NCI-H2196 treated with DMSO at 0.1 percent for 48 hours (cell line): Measurements from ENCODE around the gene APOBEC3C.
"Not testable (repeated sequence)": the region's sequence is repeated elsewhere in the genome, so short reads cannot be mapped to it uniquely, and the experiment has no call there.

ENCODE experiments used
- DNase-seq: peaks from one replicate; lab custom pipeline; 2025; ENCODE audit not compliant: unreplicated experiment; lab: John Stamatoyannopoulos, UW

Gene APOBEC3C

GRCh38 chr22:39020021-39020651 lies 6.1 kb downstream of the APOBEC3C start:
- DNase-seq = not testable (repeated sequence)

- DNase-seq = no peak
Observed at GRCh38 chr22:39021552-39022250, 7.6 kb downstream of the APOBEC3C start.

GRCh38 chr22:39024519-39025308 lies 10.7 kb downstream of the APOBEC3C start:
- no peak for DNase-seq

GRCh38 chr22:39026509-39027150 lies 12.6 kb downstream of the APOBEC3C start:
- DNase-seq = no peak

GRCh38 chr22:39027717-39028116 lies 13.7 kb downstream of the APOBEC3C start:
- DNase-seq = no peak

GRCh38 chr22:39028281-39028680 lies 14.2 kb downstream of the APOBEC3C start:
- DNase-seq = no peak

- DNase-seq = no peak
Observed at GRCh38 chr22:39029227-39029626, 15.2 kb downstream of the APOBEC3C start.

GRCh38 chr22:39030705-39031104 lies 16.6 kb downstream of the APOBEC3C start:
- DNase-seq = no peak

GRCh38 chr22:39031434-39032295 lies 17.6 kb downstream of the APOBEC3C start:
- DNase-seq = not testable (repeated sequence)

- DNase-seq = not testable (repeated sequence)
Observed at GRCh38 chr22:39037071-39037470, 23.0 kb downstream of the APOBEC3C start.

GRCh38 chr22:39039306-39040126 lies 25.5 kb downstream of the APOBEC3C start:
- no peak for DNase-seq

GRCh38 chr22:39040155-39040537 lies 26.1 kb downstream of the APOBEC3C start:
- not testable (repeated sequence) for DNase-seq

GRCh38 chr22:39040538-39041296 lies 26.7 kb downstream of the APOBEC3C start, which contains the start of gene APOBEC3F:
TSS of gene APOBEC3F (plus strand) at chr22:39040864. CDS start at chr22:39040961, 97 bp downstream.
- not testable (repeated sequence) for DNase-seq

GRCh38 chr22:39041908-39042307 lies 27.9 kb downstream of the APOBEC3C start:
- no peak for DNase-seq

- not testable (repeated sequence) for DNase-seq
Observed at GRCh38 chr22:39043063-39043462, 29.0 kb downstream of the APOBEC3C start.

GRCh38 chr22:39045136-39045535 lies 31.1 kb downstream of the APOBEC3C start:
- not testable (repeated sequence) for DNase-seq

- DNase-seq = not testable (repeated sequence)
Observed at GRCh38 chr22:39049486-39049885, 35.4 kb downstream of the APOBEC3C start.

- DNase-seq = not testable (repeated sequence)
Observed at GRCh38 chr22:39051844-39052495, 37.9 kb downstream of the APOBEC3C start.
